Prostate gland (tissue), 2 donors: ENCODE results near the gene BCAS3. TPM values are rescaled to one million over a fixed set of nuclear protein-coding genes. Genes with fewer than 3 reads are reported as not detected.

Experiments used
- DNase-seq: peaks from one replicate; pipeline ENCODE4 v3.0.0-alpha.2; 2019; ENCODE audit warnings: low spot score
- H3K27ac ChIP-seq, 2 donors: fragments of 200-600 bp; sonication (generic); 2 replicates each; pipeline ENCODE4 v1.5.1; 2017 to 2019
- H3K27me3 ChIP-seq: fragments of 200-600 bp; sonication (generic); replicated peaks from 2 replicates; pipeline ENCODE4 v1.5.1; 2019; ENCODE audit not compliant: insufficient read depth
- H3K36me3 ChIP-seq, 2 donors: fragments of 200-600 bp; sonication (generic); 1 replicate in 1 of 2; 2 replicates in 1 of 2; pipeline versions ENCODE4 v1.5.1 to v1.8.1; 2017 to 2019
- H3K4me1 ChIP-seq: fragments of 200-600 bp; sonication (generic); replicated peaks from 2 replicates; pipeline ENCODE4 v1.5.1; 2019
- H3K4me3 ChIP-seq, 2 donors: fragments of 200-600 bp; sonication (generic); 2 replicates each; pipeline ENCODE4 v1.5.1; 2017 to 2019
- H3K9me3 ChIP-seq: fragments of 200-600 bp; sonication (generic); 2 replicates; pipeline ENCODE4 v1.5.1; 2017
- CTCF ChIP-seq, 4 experiments: fragments of 200-600 bp in 2 of 4; fragments of 450-650 bp in 2 of 4; sonication (generic) in 2 of 4; IDR thresholded peaks; 1 replicate in 3 of 4; 2 replicates in 1 of 4; pipeline ENCODE4 v1.5.1; 2016 to 2019; ENCODE audit warnings: antibody characterized with exemption in 4 of 4, mild to moderate bottlenecking in 2 of 4, moderate library complexity in 2 of 4
- POLR2A ChIP-seq: fragments of 450-650 bp; IDR thresholded peaks from one replicate; pipeline ENCODE4 v1.6.1; 2016; ENCODE audit warnings: antibody characterized with exemption, mild to moderate bottlenecking
- POLR2AphosphoS5 ChIP-seq: sonication (generic); formaldehyde crosslinking; IDR thresholded peaks from one replicate; pipeline ENCODE4 v1.6.1; 2017; ENCODE audit warnings: antibody characterized with exemption
- WGBS: methylation state at CpG from one replicate; pipeline ENCODE4 v1.1.5; 2018; 5-methylcytosine and 5-hydroxymethylcytosine counted together
- intact Hi-C: fragments of 100-400 bp; cut with DNase I; formaldehyde crosslinking; loops from one replicate; pipeline ENCODE4 v1.14.2; 2022
- total RNA-seq, 2 donors: library from RNA; depleted of rRNA; stranded (reverse); fragments of >200 nt; gene quantifications; one replicate each; pipeline ENCODE4 v1.1.0, GENCODE V29; 2016

Gene BCAS3
- total RNA-seq, 2 donors from 2014 or later: 57.8 to 93.9 TPM

GRCh38 chr17:61017317-61018006 is 339.8 kb downstream of the BCAS3 start:
- Histone ChIP-seq H3K36me3 (no peaks in the 10 kb centered on the region), H3K9me3 (no peaks in the 10 kb centered on the region), H3K27ac (no peak overlapping the region), H3K4me3 (no peak overlapping the region), H3K4me1 (no peaks in the 10 kb centered on the region), H3K27me3 (no peaks in the 10 kb centered on the region)
- intact Hi-C loops: no loop called here
- WGBS: 62% methylated on average over 3 of the region's 3 CpGs
- no peak for DNase-seq
- no peak for TF ChIP-seq POLR2AphosphoS5
- TF ChIP-seq CTCF (IDR thresholded peaks at IDR 0.05): no peak
- no peak for TF ChIP-seq POLR2A

GRCh38 chr17:61018938-61019337 is 341.3 kb downstream of the BCAS3 start:
- Histone ChIP-seq H3K4me1 (no peaks in the 10 kb centered on the region), H3K27ac (no peak overlapping the region), H3K27me3 (no peaks in the 10 kb centered on the region), H3K36me3 (no peaks in the 10 kb centered on the region), H3K9me3 (no peaks in the 10 kb centered on the region), H3K4me3 (no peak overlapping the region)
- no peak for TF ChIP-seq POLR2AphosphoS5
- no peak for TF ChIP-seq POLR2A
- TF ChIP-seq CTCF (IDR thresholded peaks at IDR 0.05): no peak
- no peak for DNase-seq
- WGBS: 98% methylated on average over 5 of the region's 5 CpGs
- intact Hi-C loops: no loop called here

GRCh38 chr17:61023996-61024395 is 346.3 kb downstream of the BCAS3 start:
- Histone ChIP-seq H3K36me3 (no peaks in the 10 kb centered on the region), H3K4me3 (no peak overlapping the region), H3K27ac (no peak overlapping the region), H3K27me3 (no peaks in the 10 kb centered on the region), H3K9me3 (no peaks in the 10 kb centered on the region), H3K4me1 (no peaks in the 10 kb centered on the region)
- TF ChIP-seq POLR2A (no peak), CTCF (IDR thresholded peaks at IDR 0.05) (no peak), POLR2AphosphoS5 (no peak)
- intact Hi-C loops: no loop called here
- 87% methylated on average over 2 of the region's 2 CpGs for WGBS
- DNase-seq: no peak

- no peaks in the 10 kb centered on the region for H3K9me3 ChIP-seq
- DNase-seq: no peak
- TF ChIP-seq POLR2A: no peak
- TF ChIP-seq POLR2AphosphoS5: no peak
- no peak for TF ChIP-seq CTCF (IDR thresholded peaks at IDR 0.05)
- no peak overlapping the region for H3K27ac ChIP-seq
- 97% methylated on average over 3 of the region's 3 CpGs for WGBS
- H3K27me3 ChIP-seq: no peaks in the 10 kb centered on the region
- intact Hi-C loops: no loop called here
- no peaks in the 10 kb centered on the region for H3K4me1 ChIP-seq
- no peaks in the 10 kb centered on the region for H3K36me3 ChIP-seq
- no peak overlapping the region for H3K4me3 ChIP-seq
Measured at GRCh38 chr17:61026818-61027217, 349.2 kb downstream of the BCAS3 start.

- Histone ChIP-seq H3K27me3 (no peaks in the 10 kb centered on the region), H3K9me3 (no peaks in the 10 kb centered on the region), H3K4me3 (no peak overlapping the region), H3K27ac (no peak overlapping the region), H3K36me3 (no peaks in the 10 kb centered on the region), H3K4me1 (no peaks in the 10 kb centered on the region)
- intact Hi-C loops: no loop called here
- DNase-seq: no peak
- WGBS: 94% methylated on average over 4 of the region's 4 CpGs
- no peak for TF ChIP-seq POLR2AphosphoS5
- no peak for TF ChIP-seq CTCF (IDR thresholded peaks at IDR 0.05)
- no peak for TF ChIP-seq POLR2A
Measured at GRCh38 chr17:61029181-61029580, 351.5 kb downstream of the BCAS3 start.
